ENCODE results near the gene CPSF2.

The CPSF2 gene

GRCh38 chr14:92153581-92153980 is 31.8 kb downstream of the CPSF2 start:
- TF ChIP-seq CTCF (IDR thresholded peaks at IDR 0.05; ENCODE audit: low read depth, low read length) (no peak), EZH2phosphoT487 (IDR thresholded peaks at IDR 0.05; ENCODE audit: low read depth) (no peak)
- Histone ChIP-seq H3K79me2 (ENCODE audit: low read length) (no peaks in the 10 kb centered on the region), H3K4me1 (ENCODE audit: low read length) (no peaks in the 10 kb centered on the region), H4K20me1 (ENCODE audit: insufficient read depth, low read length) (no peaks in the 10 kb centered on the region), H3K27me3 (ENCODE audit: low read depth, low read length) (no peaks in the 10 kb centered on the region), H2AFZ (ENCODE audit: low read depth, low read length) (no peak overlapping the region), H3K4me2 (ENCODE audit: low read length) (no peak overlapping the region), H3K27ac (ENCODE audit: low read length) (no peak overlapping the region), H3K9me3 (ENCODE audit: insufficient read depth, low read length) (no peaks in the 10 kb centered on the region), H3K4me3 (ENCODE audit: low read length) (no peak overlapping the region), H3K9ac (ENCODE audit: low read length) (no peak overlapping the region), H3K36me3 (replicated peaks; ENCODE audit: low read depth, low read length) (peaks cover 39% of the 10 kb centered on the region)

- H2AFZ ChIP-seq (ENCODE audit: low read depth, low read length) = no peak overlapping the region
- peaks cover 39% of the 10 kb centered on the region for H3K36me3 ChIP-seq (replicated peaks; ENCODE audit: low read depth, low read length)
- TF ChIP-seq CTCF (IDR thresholded peaks at IDR 0.05; ENCODE audit: low read depth, low read length) (no peak), EZH2phosphoT487 (IDR thresholded peaks at IDR 0.05; ENCODE audit: low read depth) (no peak)
- no peaks in the 10 kb centered on the region for H3K4me1 ChIP-seq (ENCODE audit: low read length)
- no peak overlapping the region for H3K9ac ChIP-seq (ENCODE audit: low read length)
- no peaks in the 10 kb centered on the region for H4K20me1 ChIP-seq (ENCODE audit: insufficient read depth, low read length)
- H3K27me3 ChIP-seq (ENCODE audit: low read depth, low read length) = no peaks in the 10 kb centered on the region
- no peak overlapping the region for H3K4me3 ChIP-seq (ENCODE audit: low read length)
- H3K79me2 ChIP-seq (ENCODE audit: low read length) = no peaks in the 10 kb centered on the region
- H3K27ac ChIP-seq (ENCODE audit: low read length) = no peak overlapping the region
- no peaks in the 10 kb centered on the region for H3K9me3 ChIP-seq (ENCODE audit: insufficient read depth, low read length)
- H3K4me2 ChIP-seq (ENCODE audit: low read length) = no peak overlapping the region
These were observed 32.6 kb downstream of the CPSF2 start for GRCh38 chr14:92154283-92154942.

- Histone ChIP-seq H2AFZ (ENCODE audit: low read depth, low read length) (no peak overlapping the region), H3K27ac (ENCODE audit: low read length) (no peak overlapping the region), H3K9me3 (ENCODE audit: insufficient read depth, low read length) (no peaks in the 10 kb centered on the region), H3K79me2 (ENCODE audit: low read length) (no peaks in the 10 kb centered on the region), H4K20me1 (ENCODE audit: insufficient read depth, low read length) (no peaks in the 10 kb centered on the region), H3K4me2 (ENCODE audit: low read length) (no peak overlapping the region), H3K36me3 (replicated peaks; ENCODE audit: low read depth, low read length) (peaks cover 72% of the 10 kb centered on the region), H3K27me3 (ENCODE audit: low read depth, low read length) (no peaks in the 10 kb centered on the region), H3K4me1 (ENCODE audit: low read length) (no peaks in the 10 kb centered on the region), H3K9ac (ENCODE audit: low read length) (no peak overlapping the region), H3K4me3 (ENCODE audit: low read length) (no peak overlapping the region)
- TF ChIP-seq EZH2phosphoT487 (IDR thresholded peaks at IDR 0.05; ENCODE audit: low read depth) = no peak
- no peak for TF ChIP-seq CTCF (IDR thresholded peaks at IDR 0.05; ENCODE audit: low read depth, low read length)
These were observed 38.9 kb downstream of the CPSF2 start for GRCh38 chr14:92160619-92161018.

- no peak overlapping the region for H3K9ac ChIP-seq (ENCODE audit: low read length)
- H3K4me3 ChIP-seq (ENCODE audit: low read length) = no peak overlapping the region
- no peaks in the 10 kb centered on the region for H3K27me3 ChIP-seq (ENCODE audit: low read depth, low read length)
- H3K9me3 ChIP-seq (ENCODE audit: insufficient read depth, low read length) = no peaks in the 10 kb centered on the region
- H3K4me2 ChIP-seq (ENCODE audit: low read length) = no peak overlapping the region
- no peaks in the 10 kb centered on the region for H3K4me1 ChIP-seq (ENCODE audit: low read length)
- TF ChIP-seq EZH2phosphoT487 (IDR thresholded peaks at IDR 0.05; ENCODE audit: low read depth) (no peak), CTCF (IDR thresholded peaks at IDR 0.05; ENCODE audit: low read depth, low read length) (no peak)
- no peak overlapping the region for H2AFZ ChIP-seq (ENCODE audit: low read depth, low read length)
- H3K36me3 ChIP-seq (replicated peaks; ENCODE audit: low read depth, low read length) = peaks cover 75% of the 10 kb centered on the region
- no peaks in the 10 kb centered on the region for H4K20me1 ChIP-seq (ENCODE audit: insufficient read depth, low read length)
- H3K27ac ChIP-seq (ENCODE audit: low read length) = no peak overlapping the region
- H3K79me2 ChIP-seq (ENCODE audit: low read length) = no peaks in the 10 kb centered on the region
These were observed 39.8 kb downstream of the CPSF2 start for GRCh38 chr14:92161521-92161920.
